ENCODE data around the gene PLSCR3.

PLSCR3 gene

GRCh38 chr17:7426203-7426863, 32.0 kb upstream of the PLSCR3 start:
- DNase-seq: no peak

- DNase-seq: no peak
Observed at GRCh38 chr17:7425756-7426155, 31.4 kb upstream of the PLSCR3 start.

- DNase-seq: no peak
Observed at GRCh38 chr17:7425316-7425715, 31.0 kb upstream of the PLSCR3 start, which contains the start of gene SPEM2. SPEM2 (plus strand) TSS chr17:7425616; CDS start chr17:7425689, 73 bp downstream.

GRCh38 chr17:7423679-7424078, 29.4 kb upstream of the PLSCR3 start:
- no peak for DNase-seq

- DNase-seq: no peak
Observed at GRCh38 chr17:7421186-7421585, 26.9 kb upstream of the PLSCR3 start.

- no peak for DNase-seq
Observed at GRCh38 chr17:7419819-7420610, 25.7 kb upstream of the PLSCR3 start, which contains the start of gene SPEM1. SPEM1 (plus strand) TSS chr17:7420324; CDS start chr17:7420385, 61 bp downstream.

GRCh38 chr17:7418472-7419152, 24.3 kb upstream of the PLSCR3 start:
- DNase-seq: no peak

- DNase-seq: no peak
Observed at GRCh38 chr17:7417056-7417655, 22.8 kb upstream of the PLSCR3 start.

- no peak for DNase-seq
Observed at GRCh38 chr17:7416323-7416722, 22.0 kb upstream of the PLSCR3 start.

GRCh38 chr17:7415784-7416183, 21.5 kb upstream of the PLSCR3 start:
- DNase-seq: no peak

GRCh38 chr17:7414837-7415236, 20.5 kb upstream of the PLSCR3 start:
- DNase-seq: no peak

- peak in 1 of 3 donors; percentile 20 for DNase-seq
Observed at GRCh38 chr17:7413346-7413985, 19.1 kb upstream of the PLSCR3 start.

- no peak for DNase-seq
Observed at GRCh38 chr17:7411427-7411750, 17.1 kb upstream of the PLSCR3 start.

- no peak for DNase-seq
Observed at GRCh38 chr17:7410634-7411426, 16.5 kb upstream of the PLSCR3 start.

GRCh38 chr17:7409716-7410115, 15.4 kb upstream of the PLSCR3 start:
- no peak for DNase-seq

- DNase-seq: no peak
Observed at GRCh38 chr17:7408863-7409262, 14.5 kb upstream of the PLSCR3 start.

- DNase-seq: peak in 2 of 3 donors; percentile 33 to 40
Observed at GRCh38 chr17:7408252-7408727, 14.0 kb upstream of the PLSCR3 start.

GRCh38 chr17:7407485-7408251, 13.3 kb upstream of the PLSCR3 start, which contains the start of gene NLGN2:
NLGN2 (plus strand) TSS chr17:7407845; CDS start chr17:7408256, 411 bp downstream.
- no peak for DNase-seq

- DNase-seq: no peak
Observed at GRCh38 chr17:7407082-7407481, 12.8 kb upstream of the PLSCR3 start.

- DNase-seq: no peak
Observed at GRCh38 chr17:7406235-7406825, 12.0 kb upstream of the PLSCR3 start.

Data from suppressor macrophage treated with lipopolysaccharide for 1 hour (primary cell).